HEK293 (cell line): Measurements from ENCODE around the gene ZNF335.

ENCODE experiments used
- CTCF ChIA-PET: fragments of 350-600 bp; formaldehyde crosslinking; extraction: SDS; loops from one replicate; lab custom pipeline; 2021; ENCODE audit warnings: antibody characterized with exemption; lab: Yijun Ruan, JAX
- POLR2A ChIA-PET: fragments of 300-600 bp; formaldehyde crosslinking; extraction: SDS; loops from one replicate; lab custom pipeline; 2020; ENCODE audit warnings: antibody characterized with exemption, inconsistent platforms; lab: Yijun Ruan, JAX
- H3K27ac ChIP-seq: fragments of 200-500 bp; sonication (Bioruptor generic); 2 replicates; pipeline ENCODE4 v1.5.1; 2014; ENCODE audit warnings: low read depth, low read length, control low read depth, inconsistent platforms; ENCODE audit errors: extremely low read depth
- H3K36me3 ChIP-seq, 2 experiments: fragments of 200-500 bp in 1 of 2; sonication (Bioruptor generic) in 1 of 2; 1 replicate in 1 of 2; 2 replicates in 1 of 2; pipeline ENCODE4 v1.5.1; 2014 to 2017; ENCODE audit warnings: inconsistent platforms in 2 of 2, low read length in 2 of 2; ENCODE audit not compliant: control insufficient read depth in 2 of 2, insufficient read depth in 1 of 2
- H3K4me1 ChIP-seq: fragments of 200-500 bp; sonication (Bioruptor generic); 2 replicates; pipeline ENCODE4 v1.5.1; 2014; ENCODE audit warnings: mild to moderate bottlenecking, low read length, inconsistent platforms; ENCODE audit not compliant: control insufficient read depth, insufficient read depth
- H3K4me3 ChIP-seq: 2 replicates; pipeline ENCODE4 v1.5.1; 2011; ENCODE audit warnings: low read depth, mild to moderate bottlenecking, control low read depth, low read length, moderate library complexity
- H3K9me3 ChIP-seq: fragments of 200-500 bp; sonication (Bioruptor generic); 2 replicates; pipeline ENCODE4 v1.5.1; 2014; ENCODE audit warnings: low read depth, low read length, inconsistent platforms; ENCODE audit not compliant: control insufficient read depth, insufficient read depth
- FEZF1 ChIP-seq: fragments of 450-650 bp; formaldehyde crosslinking; IDR thresholded peaks from 2 replicates; pipeline ENCODE4 v1.5.1; 2016; ENCODE audit warnings: missing biosample characterization, missing genetic modification characterization
- KLF1 ChIP-seq: fragments of 450-650 bp; formaldehyde crosslinking; IDR thresholded peaks from 2 replicates; pipeline ENCODE4 v1.5.1; 2016; ENCODE audit warnings: missing biosample characterization, missing genetic modification characterization
- SCRT1 ChIP-seq: fragments of 450-650 bp; formaldehyde crosslinking; IDR thresholded peaks from 2 replicates; pipeline ENCODE4 v1.5.1; 2016; ENCODE audit warnings: missing biosample characterization, missing genetic modification characterization, borderline replicate concordance
- SP3 ChIP-seq: fragments of 450-650 bp; formaldehyde crosslinking; IDR thresholded peaks from 2 replicates; pipeline ENCODE4 v1.5.1; 2016; ENCODE audit warnings: missing biosample characterization, missing genetic modification characterization
- TRIM28 ChIP-seq: IDR thresholded peaks from 2 replicates; pipeline ENCODE4 v1.6.1; 2011; ENCODE audit warnings: low read length, control low read depth, borderline replicate concordance
- ZBTB17 ChIP-seq: fragments of 450-650 bp; formaldehyde crosslinking; IDR thresholded peaks from 2 replicates; pipeline ENCODE4 v1.5.1; 2016; ENCODE audit warnings: missing biosample characterization, missing genetic modification characterization
- ZBTB8A ChIP-seq: fragments of 450-650 bp; formaldehyde crosslinking; IDR thresholded peaks from 2 replicates; pipeline ENCODE4 v1.5.1; 2016; ENCODE audit warnings: missing biosample characterization, missing genetic modification characterization
- ZNF146 ChIP-seq: fragments of 450-650 bp; formaldehyde crosslinking; IDR thresholded peaks from 2 replicates; pipeline ENCODE4 v1.5.1; 2016; ENCODE audit warnings: missing biosample characterization, missing genetic modification characterization
- ZNF16 ChIP-seq: fragments of 450-650 bp; formaldehyde crosslinking; IDR thresholded peaks from 2 replicates; pipeline ENCODE4 v1.5.1; 2016; ENCODE audit warnings: low read depth, missing biosample characterization, missing genetic modification characterization
- ZNF19 ChIP-seq: fragments of 450-650 bp; formaldehyde crosslinking; IDR thresholded peaks from 2 replicates; pipeline ENCODE4; 2016; ENCODE audit warnings: missing biosample characterization, missing genetic modification characterization, low read depth
- ZNF221 ChIP-seq: fragments of 450-650 bp; formaldehyde crosslinking; IDR thresholded peaks from 2 replicates; pipeline ENCODE4 v1.5.1; 2017; ENCODE audit warnings: missing biosample characterization, missing genetic modification characterization, borderline replicate concordance
- ZNF366 ChIP-seq: fragments of 450-650 bp; formaldehyde crosslinking; conservative IDR thresholded peaks from 2 replicates; pipeline ENCODE4 v1.5.1; 2016; ENCODE audit warnings: missing biosample characterization, missing genetic modification characterization
- ZNF404 ChIP-seq: fragments of 450-650 bp; formaldehyde crosslinking; IDR thresholded peaks from 2 replicates; pipeline ENCODE4 v1.5.1; 2017; ENCODE audit warnings: missing biosample characterization, missing genetic modification characterization
- ZNF416 ChIP-seq: fragments of 450-650 bp; formaldehyde crosslinking; IDR thresholded peaks from 2 replicates; pipeline ENCODE4 v1.5.1; 2016; ENCODE audit warnings: missing biosample characterization, missing genetic modification characterization
- ZNF521 ChIP-seq: fragments of 450-650 bp; formaldehyde crosslinking; IDR thresholded peaks from 2 replicates; pipeline ENCODE4 v1.5.1; 2017; ENCODE audit warnings: missing biosample characterization, mild to moderate bottlenecking, missing genetic modification characterization
- ZNF610 ChIP-seq: fragments of 450-650 bp; formaldehyde crosslinking; IDR thresholded peaks from 2 replicates; pipeline ENCODE4 v1.5.1; 2016; ENCODE audit warnings: missing biosample characterization, missing genetic modification characterization, borderline replicate concordance
- ZNF621 ChIP-seq: fragments of 450-650 bp; formaldehyde crosslinking; IDR thresholded peaks from 2 replicates; pipeline ENCODE4 v1.5.1; 2017; ENCODE audit warnings: missing biosample characterization, missing genetic modification characterization
- ZNF654 ChIP-seq: fragments of 450-650 bp; formaldehyde crosslinking; IDR thresholded peaks from 2 replicates; pipeline ENCODE4 v1.5.1; 2016; ENCODE audit warnings: low read depth, missing biosample characterization, missing genetic modification characterization
- ZNF707 ChIP-seq: fragments of 450-650 bp; formaldehyde crosslinking; IDR thresholded peaks from 2 replicates; pipeline ENCODE4 v1.5.1; 2016; ENCODE audit warnings: missing biosample characterization, missing genetic modification characterization
- ZNF776 ChIP-seq: fragments of 450-650 bp; formaldehyde crosslinking; IDR thresholded peaks from 2 replicates; pipeline ENCODE4 v1.5.0; 2017; ENCODE audit warnings: missing biosample characterization, missing genetic modification characterization, borderline replicate concordance
- ZNF777 ChIP-seq: fragments of 450-650 bp; formaldehyde crosslinking; IDR thresholded peaks from 2 replicates; pipeline ENCODE4 v1.5.1; 2017; ENCODE audit warnings: missing biosample characterization, missing genetic modification characterization, borderline replicate concordance
- ZNF830 ChIP-seq: fragments of 450-650 bp; IDR thresholded peaks from 2 replicates; pipeline ENCODE4 v1.5.0; 2018; ENCODE audit warnings: missing biosample characterization, missing genetic modification characterization, low read depth, mild to moderate bottlenecking, moderate library complexity
- TF ChIP-seq, protein P1 (sequence below): fragments of 450-650 bp; formaldehyde crosslinking; IDR thresholded peaks from 2 replicates; pipeline ENCODE4 v1.5.1; 2016; ENCODE audit warnings: missing biosample characterization, missing genetic modification characterization
- TF ChIP-seq, protein P2 (sequence below): fragments of 450-650 bp; formaldehyde crosslinking; IDR thresholded peaks from 2 replicates; pipeline ENCODE4 v1.5.1; 2016; ENCODE audit warnings: missing biosample characterization, missing genetic modification characterization
- TF ChIP-seq, protein P3 (sequence below): fragments of 450-650 bp; formaldehyde crosslinking; IDR thresholded peaks from 2 replicates; pipeline ENCODE4 v1.5.1; 2016; ENCODE audit warnings: missing biosample characterization, missing genetic modification characterization
- TF ChIP-seq, protein P4 (sequence below): fragments of 450-650 bp; formaldehyde crosslinking; IDR thresholded peaks from 2 replicates; pipeline ENCODE4 v1.5.1; 2016; ENCODE audit warnings: missing biosample characterization, missing genetic modification characterization
- TF ChIP-seq, protein P5 (sequence below): fragments of 450-650 bp; formaldehyde crosslinking; IDR thresholded peaks from 2 replicates; pipeline ENCODE4 v1.5.1; 2017; ENCODE audit warnings: missing biosample characterization, missing genetic modification characterization

Gene ZNF335

DNA sequence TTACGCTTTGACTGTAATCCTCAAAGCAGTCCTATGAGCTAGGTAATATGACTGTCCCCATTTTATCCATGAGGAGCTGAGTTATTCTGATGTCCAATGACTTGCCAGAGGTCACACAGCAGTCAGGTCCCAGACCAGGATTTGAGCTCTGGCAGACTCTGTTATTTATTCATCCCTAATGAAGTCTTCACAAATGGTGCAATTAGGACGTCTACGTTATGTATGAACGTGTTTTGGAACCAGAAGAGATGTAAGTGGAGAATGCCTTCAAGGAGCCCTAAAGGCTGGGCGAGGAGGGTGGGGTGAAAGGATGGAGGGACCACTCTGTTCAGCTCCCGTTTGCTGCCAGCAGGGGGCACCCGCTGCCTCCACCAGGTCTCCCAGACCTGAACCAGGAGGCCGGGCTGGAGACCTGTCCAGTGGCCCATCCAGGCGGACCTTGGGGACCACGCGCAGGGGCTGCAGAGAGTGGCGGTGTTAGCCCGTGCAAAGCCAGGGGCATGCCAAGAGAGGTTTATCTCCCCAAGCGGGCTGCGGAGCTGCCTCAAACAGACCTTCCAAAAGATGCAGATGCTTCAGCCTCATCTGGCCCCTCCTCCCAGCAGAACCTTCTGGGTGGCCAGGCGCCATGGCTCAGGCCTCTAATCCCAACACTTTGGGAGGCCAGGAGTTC lies 15.2 kb upstream of the ZNF335 start (continued):
- TF ChIP-seq ZNF16 (tag by site-specific recombination) (no peak), ZNF707 (tag by site-specific recombination) (no peak), ZNF777 (tag by site-specific recombination) (no peak), ZBTB8A (0 out of 2 replicates have a peak, but pooled peaks have one; percentile 17), KLF1 (no peak), SP3 (tag by site-specific recombination) (no peak), ZNF19 (tag by site-specific recombination) (no peak), ZNF404 (tag by site-specific recombination) (no peak), ZNF830 (tag by site-specific recombination) (no peak), ZNF776 (tag by site-specific recombination) (no peak), ZNF654 (peak; percentile 74), ZNF366 (tag by site-specific recombination) (peak; percentile 85), FEZF1 (tag by site-specific recombination) (no peak), ZNF610 (tag by site-specific recombination) (no peak)
- TF ChIP-seq, protein P1, sequence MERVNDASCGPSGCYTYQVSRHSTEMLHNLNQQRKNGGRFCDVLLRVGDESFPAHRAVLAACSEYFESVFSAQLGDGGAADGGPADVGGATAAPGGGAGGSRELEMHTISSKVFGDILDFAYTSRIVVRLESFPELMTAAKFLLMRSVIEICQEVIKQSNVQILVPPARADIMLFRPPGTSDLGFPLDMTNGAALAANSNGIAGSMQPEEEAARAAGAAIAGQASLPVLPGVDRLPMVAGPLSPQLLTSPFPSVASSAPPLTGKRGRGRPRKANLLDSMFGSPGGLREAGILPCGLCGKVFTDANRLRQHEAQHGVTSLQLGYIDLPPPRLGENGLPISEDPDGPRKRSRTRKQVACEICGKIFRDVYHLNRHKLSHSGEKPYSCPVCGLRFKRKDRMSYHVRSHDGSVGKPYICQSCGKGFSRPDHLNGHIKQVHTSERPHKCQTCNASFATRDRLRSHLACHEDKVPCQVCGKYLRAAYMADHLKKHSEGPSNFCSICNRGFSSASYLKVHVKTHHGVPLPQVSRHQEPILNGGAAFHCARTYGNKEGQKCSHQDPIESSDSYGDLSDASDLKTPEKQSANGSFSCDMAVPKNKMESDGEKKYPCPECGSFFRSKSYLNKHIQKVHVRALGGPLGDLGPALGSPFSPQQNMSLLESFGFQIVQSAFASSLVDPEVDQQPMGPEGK = 0 out of 2 replicates have a peak, but pooled peaks have one; percentile 33
- TF ChIP-seq, protein P2, sequence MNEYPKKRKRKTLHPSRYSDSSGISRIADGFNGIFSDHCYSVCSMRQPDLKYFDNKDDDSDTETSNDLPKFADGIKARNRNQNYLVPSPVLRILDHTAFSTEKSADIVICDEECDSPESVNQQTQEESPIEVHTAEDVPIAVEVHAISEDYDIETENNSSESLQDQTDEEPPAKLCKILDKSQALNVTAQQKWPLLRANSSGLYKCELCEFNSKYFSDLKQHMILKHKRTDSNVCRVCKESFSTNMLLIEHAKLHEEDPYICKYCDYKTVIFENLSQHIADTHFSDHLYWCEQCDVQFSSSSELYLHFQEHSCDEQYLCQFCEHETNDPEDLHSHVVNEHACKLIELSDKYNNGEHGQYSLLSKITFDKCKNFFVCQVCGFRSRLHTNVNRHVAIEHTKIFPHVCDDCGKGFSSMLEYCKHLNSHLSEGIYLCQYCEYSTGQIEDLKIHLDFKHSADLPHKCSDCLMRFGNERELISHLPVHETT (tag by site-specific recombination) = peak; percentile 34; the same call in 1 of the 2 replicates
- TF ChIP-seq, protein P3, sequence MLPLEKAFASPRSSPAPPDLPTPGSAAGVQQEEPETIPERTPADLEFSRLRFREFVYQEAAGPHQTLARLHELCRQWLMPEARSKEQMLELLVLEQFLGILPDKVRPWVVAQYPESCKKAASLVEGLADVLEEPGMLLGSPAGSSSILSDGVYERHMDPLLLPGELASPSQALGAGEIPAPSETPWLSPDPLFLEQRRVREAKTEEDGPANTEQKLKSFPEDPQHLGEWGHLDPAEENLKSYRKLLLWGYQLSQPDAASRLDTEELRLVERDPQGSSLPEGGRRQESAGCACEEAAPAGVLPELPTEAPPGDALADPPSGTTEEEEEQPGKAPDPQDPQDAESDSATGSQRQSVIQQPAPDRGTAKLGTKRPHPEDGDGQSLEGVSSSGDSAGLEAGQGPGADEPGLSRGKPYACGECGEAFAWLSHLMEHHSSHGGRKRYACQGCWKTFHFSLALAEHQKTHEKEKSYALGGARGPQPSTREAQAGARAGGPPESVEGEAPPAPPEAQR (tag by site-specific recombination) = no peak
- TF ChIP-seq, all 188 proteins: peak for 9

DNA sequence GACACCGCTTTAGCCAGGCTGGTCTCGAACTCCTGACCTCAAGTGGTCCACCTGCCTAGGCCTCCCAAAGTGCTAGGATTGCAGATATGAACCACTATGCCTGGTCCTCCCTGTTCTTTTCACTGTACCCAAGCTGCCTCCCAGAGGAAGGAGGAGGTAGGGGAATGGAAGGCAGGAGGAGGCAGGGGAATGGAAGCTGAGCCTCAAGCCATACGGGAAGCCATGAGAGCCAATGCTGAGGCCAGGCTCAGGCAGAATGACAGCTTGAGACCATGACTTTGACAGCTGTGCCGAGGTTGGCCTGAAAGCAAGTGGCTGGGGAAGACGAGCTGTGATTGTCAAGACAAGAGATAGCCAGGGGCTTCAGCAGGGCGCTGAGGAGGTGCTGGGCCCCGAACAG lies 13.6 kb upstream of the ZNF335 start:
- Histone ChIP-seq H3K4me3 (no peak overlapping the region), H3K4me1 (no peaks in the 10 kb centered on the region), H3K36me3 (no peaks in the 10 kb centered on the region), H3K9me3 (no peaks in the 10 kb centered on the region), H3K27ac (no peak overlapping the region)
- ChIA-PET POLR2A (no interaction called here), CTCF (interaction anchor here (0.6 to 6.3 kb wide), 7 partner anchors 10 to 147 kb away, joined by 3 to 86 read pairs (median 4); no protein-coding TSS in a partner anchor)
- TF ChIP-seq ZBTB17 (tag by site-specific recombination) (0 out of 2 replicates have a peak, but pooled peaks have one; percentile 30), ZNF521 (tag by site-specific recombination) (no peak), ZNF654 (peak; percentile 30; the same call in 1 of the 2 replicates), ZNF621 (no peak), ZNF221 (no peak), TRIM28 (no peak), ZNF146 (tag by site-specific recombination) (no peak), ZNF416 (no peak), SCRT1 (tag by site-specific recombination) (no peak)
- TF ChIP-seq, protein P4, sequence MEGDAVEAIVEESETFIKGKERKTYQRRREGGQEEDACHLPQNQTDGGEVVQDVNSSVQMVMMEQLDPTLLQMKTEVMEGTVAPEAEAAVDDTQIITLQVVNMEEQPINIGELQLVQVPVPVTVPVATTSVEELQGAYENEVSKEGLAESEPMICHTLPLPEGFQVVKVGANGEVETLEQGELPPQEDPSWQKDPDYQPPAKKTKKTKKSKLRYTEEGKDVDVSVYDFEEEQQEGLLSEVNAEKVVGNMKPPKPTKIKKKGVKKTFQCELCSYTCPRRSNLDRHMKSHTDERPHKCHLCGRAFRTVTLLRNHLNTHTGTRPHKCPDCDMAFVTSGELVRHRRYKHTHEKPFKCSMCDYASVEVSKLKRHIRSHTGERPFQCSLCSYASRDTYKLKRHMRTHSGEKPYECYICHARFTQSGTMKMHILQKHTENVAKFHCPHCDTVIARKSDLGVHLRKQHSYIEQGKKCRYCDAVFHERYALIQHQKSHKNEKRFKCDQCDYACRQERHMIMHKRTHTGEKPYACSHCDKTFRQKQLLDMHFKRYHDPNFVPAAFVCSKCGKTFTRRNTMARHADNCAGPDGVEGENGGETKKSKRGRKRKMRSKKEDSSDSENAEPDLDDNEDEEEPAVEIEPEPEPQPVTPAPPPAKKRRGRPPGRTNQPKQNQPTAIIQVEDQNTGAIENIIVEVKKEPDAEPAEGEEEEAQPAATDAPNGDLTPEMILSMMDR (tag by site-specific recombination) = peak; percentile 23; the same call in 1 of the 2 replicates
- TF ChIP-seq, protein P2 (tag by site-specific recombination) = no peak
- TF ChIP-seq, protein P5, sequence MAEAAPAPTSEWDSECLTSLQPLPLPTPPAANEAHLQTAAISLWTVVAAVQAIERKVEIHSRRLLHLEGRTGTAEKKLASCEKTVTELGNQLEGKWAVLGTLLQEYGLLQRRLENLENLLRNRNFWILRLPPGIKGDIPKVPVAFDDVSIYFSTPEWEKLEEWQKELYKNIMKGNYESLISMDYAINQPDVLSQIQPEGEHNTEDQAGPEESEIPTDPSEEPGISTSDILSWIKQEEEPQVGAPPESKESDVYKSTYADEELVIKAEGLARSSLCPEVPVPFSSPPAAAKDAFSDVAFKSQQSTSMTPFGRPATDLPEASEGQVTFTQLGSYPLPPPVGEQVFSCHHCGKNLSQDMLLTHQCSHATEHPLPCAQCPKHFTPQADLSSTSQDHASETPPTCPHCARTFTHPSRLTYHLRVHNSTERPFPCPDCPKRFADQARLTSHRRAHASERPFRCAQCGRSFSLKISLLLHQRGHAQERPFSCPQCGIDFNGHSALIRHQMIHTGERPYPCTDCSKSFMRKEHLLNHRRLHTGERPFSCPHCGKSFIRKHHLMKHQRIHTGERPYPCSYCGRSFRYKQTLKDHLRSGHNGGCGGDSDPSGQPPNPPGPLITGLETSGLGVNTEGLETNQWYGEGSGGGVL (tag by site-specific recombination) = no peak
